ENCODE results near the gene TMEM150A. TPM values are rescaled to one million over a fixed set of nuclear protein-coding genes. Genes with fewer than 3 reads are reported as not detected.

The TMEM150A gene
- total and polyA plus RNA-seq, 2 of the 13 experiments (the other 11 are each of a cell fraction or from before 2014, with no cell fraction given), result 30.1 to 70.4 TPM

GRCh38 chr2:85595301-85596025 is 7.0 kb downstream of the TMEM150A start, which contains the start of gene RNF181 (continued):
- TF ChIP-seq ATF6 (CRISPR knock-in tag; conservative IDR thresholded peaks at IDR 0.05) (0 out of 2 replicates have a peak, but pooled peaks have one; percentile 53), SMAD9 (CRISPR knock-in tag; IDR thresholded peaks at IDR 0.05) (0 out of 2 replicates have a peak, but pooled peaks have one; percentile 37), ZBTB3 (CRISPR knock-in tag; IDR thresholded peaks at IDR 0.05; ENCODE audit: borderline replicate concordance, low read depth) (peak; percentile 87; the same call in 1 of the 2 replicates), ZNF335 (CRISPR knock-in tag; IDR thresholded peaks at IDR 0.05) (0 out of 2 replicates have a peak, but pooled peaks have one; percentile 16), ZNF468 (CRISPR knock-in tag; IDR thresholded peaks at IDR 0.05) (0 out of 2 replicates have a peak, but pooled peaks have one; percentile 61), YEATS4 (CRISPR knock-in tag; IDR thresholded peaks at IDR 0.05; ENCODE audit: borderline replicate concordance) (peak; percentile 93), ZBTB33 (CRISPR knock-in tag; IDR thresholded peaks at IDR 0.05) (peak; percentile 7; the same call in 1 of the 2 replicates), PHF5A (CRISPR knock-in tag; IDR thresholded peaks at IDR 0.05; ENCODE audit: low read depth, unreplicated experiment) (peak; percentile 18), NCOR1 (IDR thresholded peaks at IDR 0.05; ENCODE audit: borderline replicate concordance, low read length) (no peak), NR0B2 (CRISPR knock-in tag; IDR thresholded peaks at IDR 0.05) (peak; percentile 66; the same call in 1 of the 2 replicates), PRMT3 (CRISPR knock-in tag; IDR thresholded peaks at IDR 0.05; ENCODE audit: borderline replicate concordance, low read depth) (no peak), ZNF816 (CRISPR knock-in tag; IDR thresholded peaks at IDR 0.05; ENCODE audit: borderline replicate concordance) (peak; percentile 67; the same call in 1 of the 2 replicates), MYNN (CRISPR knock-in tag; IDR thresholded peaks at IDR 0.05; ENCODE audit: low read depth) (no peak), MTF1 (CRISPR knock-in tag; IDR thresholded peaks at IDR 0.05) (no peak), HDAC1 (CRISPR knock-in tag; IDR thresholded peaks at IDR 0.05) (peak; percentile 83), ZNF574 (CRISPR knock-in tag; IDR thresholded peaks at IDR 0.05) (peak; percentile 74), ZSCAN21 (CRISPR knock-in tag; IDR thresholded peaks at IDR 0.05; ENCODE audit: borderline replicate concordance) (0 out of 2 replicates have a peak, but pooled peaks have one; percentile 69), ZSCAN9 (CRISPR knock-in tag; IDR thresholded peaks at IDR 0.05; ENCODE audit: borderline replicate concordance) (peak; percentile 55; the same call in 1 of the 2 replicates), THAP11 (CRISPR knock-in tag; IDR thresholded peaks at IDR 0.05) (peak; percentile 81), HNRNPH1 (optimal IDR thresholded peaks at IDR 0.05; ENCODE audit: low read depth, low read length) (no peak)
